HL-60 (cell line): ENCODE data around the gene F2RL3.

Experiments used
- DNase-seq, 2 experiments: peaks; one replicate each; pipeline ENCODE4 v3.0.0-alpha.2; 2010 to 2020; ENCODE audit warnings: low read depth in 1 of 2, low spot score in 1 of 2
- H3K27ac ChIP-seq: fragments of 250-450 bp; sonication (Bioruptor Pico); replicated peaks from 2 replicates; pipeline ENCODE4 v1.5.1; 2020; ENCODE audit warnings: mild to moderate bottlenecking, moderate library complexity
- H3K27me3 ChIP-seq: fragments of 250-450 bp; sonication (Bioruptor Pico); 2 replicates; pipeline ENCODE4 v1.5.1; 2021; ENCODE audit warnings: mild to moderate bottlenecking, moderate library complexity; ENCODE audit not compliant: insufficient read depth, poor library complexity, severe bottlenecking
- H3K4me3 ChIP-seq: replicated peaks from 2 replicates; pipeline ENCODE4 v1.5.1; 2011; ENCODE audit warnings: mild to moderate bottlenecking, control low read depth, low read length; ENCODE audit not compliant: insufficient read depth
- CTCF ChIP-seq: IDR thresholded peaks from one replicate; pipeline ENCODE4 v1.5.1; 2011; ENCODE audit warnings: low read length, control low read depth, inconsistent platforms; ENCODE audit not compliant: insufficient read depth
- GABPA ChIP-seq: IDR thresholded peaks from 2 replicates; pipeline ENCODE4 v1.6.1; 2012; ENCODE audit warnings: low read depth
- POLR2AphosphoS5 ChIP-seq: IDR thresholded peaks from 2 replicates; pipeline ENCODE4 v1.6.1; 2012; ENCODE audit warnings: low read depth
- REST ChIP-seq: IDR thresholded peaks from 2 replicates; pipeline ENCODE4 v1.6.1; 2012; ENCODE audit warnings: low read depth; ENCODE audit not compliant: insufficient replicate concordance
- SPI1 ChIP-seq: IDR thresholded peaks from 2 replicates; pipeline ENCODE4 v1.6.1; 2012; ENCODE audit warnings: low read depth, mild to moderate bottlenecking, borderline replicate concordance

Gene F2RL3

GRCh38 chr19:16878181-16878965 is 10.4 kb upstream of the F2RL3 start:
- H3K27me3 ChIP-seq = no peaks in the 10 kb centered on the region
- H3K27ac ChIP-seq = no peak overlapping the region
- no peak for DNase-seq
- H3K4me3 ChIP-seq = no peak overlapping the region
- TF ChIP-seq GABPA (no peak), SPI1 (no peak), POLR2AphosphoS5 (no peak), CTCF (no peak), REST (no peak)

GRCh38 chr19:16880884-16881554 is 7.8 kb upstream of the F2RL3 start:
- TF ChIP-seq CTCF (no peak), REST (no peak)
- no peak overlapping the region for H3K27ac ChIP-seq
- DNase-seq = no peak
- no peaks in the 10 kb centered on the region for H3K27me3 ChIP-seq
- no peak overlapping the region for H3K4me3 ChIP-seq

GRCh38 chr19:16882146-16882545 is 6.7 kb upstream of the F2RL3 start:
- no peak overlapping the region for H3K27ac ChIP-seq
- no peak for TF ChIP-seq REST
- TF ChIP-seq SPI1 = no peak
- TF ChIP-seq CTCF = no peak
- no peak for TF ChIP-seq GABPA
- no peak for TF ChIP-seq POLR2AphosphoS5
- no peak for DNase-seq
- H3K27me3 ChIP-seq = no peaks in the 10 kb centered on the region
- H3K4me3 ChIP-seq = no peak overlapping the region
